ENCODE measurements around the gene NAP1L4. TPM values are rescaled to one million over a fixed set of nuclear protein-coding genes. Genes with fewer than 3 reads are reported as not detected.

The NAP1L4 gene
- total and polyA plus RNA-seq, 2 of the 8 experiments (the other 6 are each of a cell fraction or from before 2014, with no cell fraction given): 75.8 to 194 TPM

GRCh38 chr11:2920343-2920742 is 71.8 kb downstream of the NAP1L4 start:
- POLR2A ChIA-PET (ENCODE audit: partially characterized antibody): interaction anchor here (1.0 to 1.4 kb wide), 3 partner anchors 10 to 24 kb away, joined by 3 to 4 read pairs (median 3); no protein-coding TSS in a partner anchor
- WGBS, 2 experiments (ENCODE audit: extremely low coverage in 1 of 2, insufficient coverage in 1 of 2, insufficient read length in 1 of 2, insufficient replicate concordance in 2 of 2, low coverage in 1 of 2, low lambda C conversion rate in 2 of 2, missing lambda C conversion rate in 1 of 2): 89% methylated on average over 12 of the region's 12 CpGs; no CpG with 5 or more reads in 1 of the 2 experiments
- no peak overlapping the region for H2BK20ac ChIP-seq (ENCODE audit: low read length)

More at GRCh38 chr11:2920343-2920742, 71.8 kb downstream of the NAP1L4 start:
- H3K79me2 ChIP-seq (ENCODE audit: control insufficient read depth in 1 of 2, insufficient read depth in 2 of 2, low read length in 2 of 2): no peaks in the 10 kb centered on the region
- H3K4me3 ChIP-seq (ENCODE audit: extremely low read depth in 1 of 4, insufficient read depth in 2 of 4, low read depth in 3 of 4, low read length in 4 of 4): no peak overlapping the region
- CTCF ChIA-PET (ENCODE audit: partially characterized antibody): interaction anchor here (0.7 to 4.2 kb wide), 7 partner anchors 10 to 1087 kb away, joined by 3 to 18 read pairs (median 6); partner anchors contain the start of gene PHLDA2
- H4K8ac ChIP-seq (ENCODE audit: extremely low read depth, insufficient read depth, low read length): no peak overlapping the region
- H3K4me2 ChIP-seq (ENCODE audit: insufficient read depth in 1 of 2, low read depth in 2 of 2, low read length in 2 of 2): no peak overlapping the region
- H2BK12ac ChIP-seq (ENCODE audit: low read depth, low read length): no peak overlapping the region
- no peaks in the 10 kb centered on the region for H4K20me1 ChIP-seq (replicated peaks in 1 of 2; ENCODE audit: control insufficient read depth in 1 of 2, insufficient read depth in 2 of 2, low read length in 2 of 2)
- TF ChIP-seq EP300 (IDR thresholded peaks at IDR 0.05; ENCODE audit: borderline replicate concordance in 1 of 2, low read depth in 2 of 2, low read length in 2 of 2): no peak
- no peak for TF ChIP-seq RBBP5 (IDR thresholded peaks at IDR 0.05; ENCODE audit: borderline replicate concordance, low read depth, low read length)
- no peak for TF ChIP-seq TBP (IDR thresholded peaks at IDR 0.05; ENCODE audit: low read depth, low read length)
- FAIRE-seq: no peak
- no peaks in the 10 kb centered on the region for H3K4me1 ChIP-seq (replicated peaks in 1 of 4; ENCODE audit: control insufficient read depth in 3 of 4, insufficient read depth in 4 of 4, low read length in 3 of 4)
- H2BK120ac ChIP-seq (replicated peaks; ENCODE audit: low read depth, low read length): no peak overlapping the region
- no peak for DNase-seq (ENCODE audit: low read depth in 1 of 2, low spot score in 2 of 2)
- H2BK15ac ChIP-seq (ENCODE audit: low read length): no peak overlapping the region
- peaks cover 0 to 4% (median 0%) of the 10 kb centered on the region in 4 experiments; a peak in 1 of 7 replicates for H3K27me3 ChIP-seq (replicated peaks in 1 of 4; ENCODE audit: control insufficient read depth in 3 of 4, extremely low read depth in 1 of 4, insufficient read depth in 3 of 4, low read length in 3 of 4)
- no peak overlapping the region for H3K23ac ChIP-seq (ENCODE audit: insufficient read length)
- H3K79me1 ChIP-seq (ENCODE audit: low read depth, low read length): no peaks in the 10 kb centered on the region
- H3K9ac ChIP-seq (replicated peaks in 1 of 4; ENCODE audit: extremely low read depth in 1 of 4, low read depth in 3 of 4, low read length in 3 of 4): no peak overlapping the region
- no peak overlapping the region for H2AK5ac ChIP-seq (ENCODE audit: low read depth, low read length)
- H3K4ac ChIP-seq (replicated peaks; ENCODE audit: insufficient read length, low read depth, low read length): no peak overlapping the region
- H2BK5ac ChIP-seq (ENCODE audit: low read depth, low read length): no peak overlapping the region
- H3K18ac ChIP-seq (ENCODE audit: extremely low read depth, low read length): no peak overlapping the region
- H3K56ac ChIP-seq (replicated peaks; ENCODE audit: insufficient read length, low read depth, low read length): no peak overlapping the region
- no peaks in the 10 kb centered on the region for H3K9me3 ChIP-seq (ENCODE audit: insufficient read depth in 2 of 2, low read depth in 1 of 2, low read length in 1 of 2)
- H4K91ac ChIP-seq (replicated peaks; ENCODE audit: insufficient read length, low read length): no peak overlapping the region
- no peak overlapping the region for H3K27ac ChIP-seq (ENCODE audit: low read depth, low read length)
- no peaks in the 10 kb centered on the region for H3K36me3 ChIP-seq (ENCODE audit: control insufficient read depth in 2 of 4, insufficient read depth in 4 of 4, low read length in 3 of 4)
- H3K14ac ChIP-seq (ENCODE audit: insufficient read length): no peak overlapping the region
- no peak overlapping the region for H2AFZ ChIP-seq (ENCODE audit: low read length)
- no peak overlapping the region for H4K5ac ChIP-seq (ENCODE audit: insufficient read length, low read depth, low read length)
- H3K23me2 ChIP-seq (ENCODE audit: low read depth, low read length): no peaks in the 10 kb centered on the region

Measured in H1 (cell line).